Ramos (cell line): ENCODE measurements around the gene ZMYM4.
"Not testable (repeated sequence)": the region's sequence is repeated elsewhere in the genome, so short reads cannot be mapped to it uniquely, and the experiment has no call there.

Experiments used
- in situ Hi-C: fragments of 300-500 bp; cut with MboI; formaldehyde crosslinking; loops from one replicate; pipeline ENCODE4 v1.14.3; 2022; ENCODE audit warnings: low sequenced_read_pairs; ENCODE audit not compliant: unreplicated experiment

The ZMYM4 gene

DNA sequence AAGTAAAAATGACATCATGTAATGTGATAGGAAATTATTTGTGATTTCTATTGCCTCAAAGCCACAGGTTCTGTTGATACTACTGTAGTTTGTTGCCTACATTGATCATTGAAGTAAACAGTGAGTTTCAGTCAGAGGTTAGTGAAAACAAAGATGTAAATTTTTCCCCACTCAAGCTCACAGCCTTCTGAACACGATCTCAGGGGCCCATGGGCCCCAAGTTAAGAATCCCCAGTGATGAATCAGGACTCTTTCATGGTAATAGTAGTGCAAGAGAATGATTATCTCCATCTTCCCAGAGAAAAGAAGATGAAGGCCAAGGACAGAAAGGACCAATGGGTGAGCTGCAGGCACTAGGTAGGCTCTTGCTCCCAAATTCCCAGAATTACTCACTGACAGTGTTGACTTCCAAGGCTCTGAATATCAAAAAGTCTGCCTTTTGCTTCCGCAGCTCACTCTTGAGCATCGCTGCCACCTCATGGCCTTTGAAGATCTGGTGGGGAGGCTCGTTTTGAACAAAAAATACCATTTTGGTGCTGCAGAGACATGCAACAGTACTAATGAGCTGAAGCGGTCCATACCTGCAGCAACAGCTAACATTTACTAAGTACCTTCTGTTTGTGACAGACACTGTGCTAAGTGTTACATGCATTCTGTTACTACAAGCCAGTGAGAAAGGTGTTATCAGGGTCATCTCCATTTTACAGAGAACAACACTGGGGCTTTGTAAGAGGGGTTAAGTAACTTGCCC, 175.4 kb downstream of the ZMYM4 start:
- in situ Hi-C loops: loop anchor here (10.0 kb wide), 1 partner anchor 331 kb away; no protein-coding TSS in a partner anchor

DNA sequence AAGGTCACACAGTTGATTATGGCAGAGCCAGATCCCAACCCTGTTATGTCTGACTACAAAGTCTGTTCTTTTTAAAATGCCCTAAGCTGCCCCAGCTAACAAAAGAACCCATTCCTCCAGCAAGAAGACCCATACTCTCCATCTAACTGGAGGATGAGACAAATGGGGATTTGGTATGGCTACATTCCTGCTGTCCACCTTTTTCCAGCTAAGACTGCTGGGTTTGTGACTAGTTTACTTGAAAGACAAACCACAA, 175.9 kb downstream of the ZMYM4 start:
- in situ Hi-C loops: loop anchor here (10.0 kb wide), 1 partner anchor 330 kb away; no protein-coding TSS in a partner anchor

GRCh38 chr1:35447278-35447677, 178.8 kb downstream of the ZMYM4 start:
- in situ Hi-C loops: loop anchor here (10.0 kb wide), 1 partner anchor 328 kb away; no protein-coding TSS in a partner anchor

DNA sequence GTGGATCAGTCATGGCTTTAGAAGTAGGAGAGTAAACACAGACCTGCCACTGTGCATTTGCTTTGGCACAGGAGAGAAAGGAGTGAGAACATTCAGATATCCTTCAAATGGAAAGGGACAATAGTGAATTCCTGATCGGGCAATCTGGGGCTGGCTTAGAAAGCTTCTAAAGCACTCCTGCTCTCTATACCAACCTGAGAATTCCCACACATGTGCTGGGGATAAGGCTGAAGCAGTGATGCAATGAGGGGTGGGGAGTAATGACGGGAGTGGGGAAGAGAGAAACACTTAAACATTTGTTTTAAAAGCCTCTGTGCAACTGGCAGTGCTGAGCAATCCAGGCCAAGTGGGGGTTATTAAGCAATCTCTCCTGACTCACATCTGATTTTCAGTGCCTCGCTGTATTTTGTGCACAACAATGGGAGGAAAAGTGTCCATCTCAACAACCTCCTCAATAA, 179.9 kb downstream of the ZMYM4 start:
- in situ Hi-C loops: loop anchor here (10.0 kb wide), 1 partner anchor 326 kb away; no protein-coding TSS in a partner anchor

GRCh38 chr1:35449334-35450008, 181.0 kb downstream of the ZMYM4 start:
- in situ Hi-C loops: loop anchor here (5.0 to 10.0 kb wide), 3 partner anchors 113 to 325 kb away; partner anchors contain the start of gene C1orf216

- in situ Hi-C loops: loop anchor here (5.0 to 10.0 kb wide), 2 partner anchors 111 to 264 kb away; partner anchors contain the start of gene C1orf216
These were observed 182.6 kb downstream of the ZMYM4 start for GRCh38 chr1:35451125-35451528.

DNA sequence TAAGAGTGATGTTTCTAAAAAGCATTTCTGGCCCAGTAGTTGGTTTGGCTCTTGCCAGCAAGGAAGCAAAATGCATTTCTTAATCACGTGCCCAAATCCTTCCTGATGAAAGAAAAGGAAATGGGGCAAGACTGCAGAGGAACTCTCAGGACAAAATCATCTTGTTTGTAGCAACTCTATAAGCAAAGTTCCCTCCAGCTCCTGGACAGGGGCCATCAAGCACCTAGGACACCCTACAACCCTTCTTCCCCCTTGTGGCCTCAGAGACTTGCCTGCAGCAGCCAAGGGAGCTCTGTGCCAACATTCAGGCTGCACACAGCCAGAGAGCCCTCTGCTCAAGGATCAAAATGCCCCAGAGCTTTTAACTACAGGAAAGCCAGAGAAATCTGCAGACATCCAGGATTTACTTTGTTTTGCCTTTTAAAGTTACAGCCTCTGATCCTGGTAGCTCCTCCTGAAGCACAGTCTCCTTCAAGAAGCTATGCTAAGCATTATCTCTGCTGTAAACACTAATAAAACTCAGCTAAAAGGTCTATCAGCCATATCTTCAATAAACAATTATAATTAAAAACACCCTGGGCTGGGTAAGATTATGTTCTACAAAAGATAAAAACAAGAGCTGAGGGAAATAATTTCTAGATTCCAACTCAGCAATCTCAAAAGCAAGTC, 183.7 kb downstream of the ZMYM4 start:
- in situ Hi-C loops: loop anchor here (5.0 to 10.0 kb wide), 2 partner anchors 110 to 263 kb away; partner anchors contain the start of gene C1orf216

GRCh38 chr1:35453031-35453430, 184.5 kb downstream of the ZMYM4 start:
- in situ Hi-C loops: loop anchor here (5.0 to 10.0 kb wide), 2 partner anchors 109 to 262 kb away; partner anchors contain the start of gene C1orf216

GRCh38 chr1:35454176-35454575, 185.7 kb downstream of the ZMYM4 start:
- in situ Hi-C loops: loop anchor here (5.0 to 10.0 kb wide), 2 partner anchors 108 to 261 kb away; partner anchors contain the start of gene C1orf216

DNA sequence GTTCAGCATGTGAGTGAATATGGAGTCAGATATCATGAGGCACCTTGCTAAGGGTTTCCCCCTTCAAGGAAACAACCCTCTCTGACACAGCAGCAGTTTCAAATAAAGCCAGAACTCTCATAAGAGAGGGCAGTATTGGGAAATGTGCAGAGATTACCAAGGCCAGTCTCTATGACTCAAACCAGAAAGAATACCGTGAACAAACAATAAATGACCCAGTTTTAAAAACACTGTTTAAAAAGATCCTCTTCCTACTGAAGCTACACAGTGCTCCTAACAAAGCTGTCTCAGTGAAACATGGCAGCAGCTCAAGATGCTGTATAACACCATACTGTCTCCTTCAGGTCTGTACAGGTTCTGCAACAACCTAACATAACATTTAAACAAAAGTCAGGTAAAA, 186.1 kb downstream of the ZMYM4 start:
- in situ Hi-C loops: loop anchor here (5.0 to 10.0 kb wide), 2 partner anchors 108 to 260 kb away; partner anchors contain the start of gene C1orf216

DNA sequence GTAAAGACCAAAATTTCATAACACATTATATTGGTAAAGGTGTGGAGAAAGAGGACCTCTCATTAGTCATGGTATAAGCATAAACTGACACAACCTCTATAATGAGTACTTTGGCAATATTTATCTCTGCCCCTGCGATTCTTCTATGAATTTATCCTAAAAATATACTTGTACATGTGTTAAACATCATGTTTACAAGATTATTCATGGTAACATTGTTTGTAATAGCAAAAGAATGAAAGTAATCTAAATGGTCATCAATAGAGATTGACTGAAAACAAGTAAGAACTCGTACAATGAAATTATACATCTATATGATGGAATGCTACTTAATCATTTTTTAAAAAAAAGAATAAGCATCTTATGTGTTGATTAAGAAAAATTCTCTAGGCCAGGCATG, 192.3 kb downstream of the ZMYM4 start:
- in situ Hi-C loops: no loop called here

- in situ Hi-C loops: no loop called here
These were observed 193.6 kb downstream of the ZMYM4 start for GRCh38 chr1:35461966-35462651.

DNA sequence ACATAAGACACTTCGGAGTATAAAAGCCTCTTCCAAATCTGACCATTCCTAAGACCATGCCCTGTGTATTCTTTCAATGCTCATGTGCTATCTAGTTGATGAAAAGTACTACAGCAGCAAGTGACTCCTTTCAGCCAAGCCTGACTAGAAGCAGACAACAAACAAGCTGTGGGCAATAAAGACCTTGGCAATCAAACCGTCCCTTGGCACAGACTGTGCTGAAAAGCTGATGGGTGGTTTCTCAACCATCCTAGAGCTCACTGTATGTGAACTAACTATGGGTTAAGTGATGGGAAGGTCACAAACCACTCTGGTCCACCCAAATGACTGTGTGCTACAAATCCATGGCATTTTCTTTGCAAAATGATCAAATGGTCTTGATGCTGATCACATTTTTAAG, 194.7 kb downstream of the ZMYM4 start:
- in situ Hi-C loops: no loop called here

DNA sequence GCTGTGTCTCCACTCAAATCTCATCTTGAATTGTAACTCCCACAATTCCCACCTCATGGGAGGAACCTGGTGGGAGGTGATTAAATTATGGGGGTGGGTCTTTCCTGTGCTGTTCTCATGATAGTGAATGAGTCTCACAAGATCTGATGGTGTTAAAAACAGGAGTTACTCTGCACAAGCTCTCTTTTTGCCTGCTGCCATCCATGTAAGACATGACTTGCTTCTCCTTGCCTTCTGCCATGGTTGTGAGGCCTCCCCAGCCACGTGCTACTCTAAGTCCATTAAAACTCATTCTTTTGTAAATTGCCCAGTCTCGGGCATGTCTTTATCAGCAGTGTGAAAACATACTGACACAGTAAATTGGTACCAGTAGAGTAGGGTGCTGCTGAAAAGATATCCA, 195.2 kb downstream of the ZMYM4 start:
- in situ Hi-C loops: not testable (repeated sequence)

GRCh38 chr1:35466120-35466519, 197.6 kb downstream of the ZMYM4 start:
- in situ Hi-C loops: no loop called here

- in situ Hi-C loops: no loop called here
These were observed 202.6 kb downstream of the ZMYM4 start for GRCh38 chr1:35470977-35471613.
